Superior temporal gyrus (tissue), 1 donor: Measurements from ENCODE around the gene CSRP1.
A peak's percentile ranks its signal among the peaks of the same experiment; 100 is the strongest.

ENCODE experiments used
- DNase-seq: peaks from one replicate; pipeline ENCODE4 v3.0.0-alpha.2; 2016; ENCODE audit errors: extremely low spot score

The CSRP1 gene

DNA sequence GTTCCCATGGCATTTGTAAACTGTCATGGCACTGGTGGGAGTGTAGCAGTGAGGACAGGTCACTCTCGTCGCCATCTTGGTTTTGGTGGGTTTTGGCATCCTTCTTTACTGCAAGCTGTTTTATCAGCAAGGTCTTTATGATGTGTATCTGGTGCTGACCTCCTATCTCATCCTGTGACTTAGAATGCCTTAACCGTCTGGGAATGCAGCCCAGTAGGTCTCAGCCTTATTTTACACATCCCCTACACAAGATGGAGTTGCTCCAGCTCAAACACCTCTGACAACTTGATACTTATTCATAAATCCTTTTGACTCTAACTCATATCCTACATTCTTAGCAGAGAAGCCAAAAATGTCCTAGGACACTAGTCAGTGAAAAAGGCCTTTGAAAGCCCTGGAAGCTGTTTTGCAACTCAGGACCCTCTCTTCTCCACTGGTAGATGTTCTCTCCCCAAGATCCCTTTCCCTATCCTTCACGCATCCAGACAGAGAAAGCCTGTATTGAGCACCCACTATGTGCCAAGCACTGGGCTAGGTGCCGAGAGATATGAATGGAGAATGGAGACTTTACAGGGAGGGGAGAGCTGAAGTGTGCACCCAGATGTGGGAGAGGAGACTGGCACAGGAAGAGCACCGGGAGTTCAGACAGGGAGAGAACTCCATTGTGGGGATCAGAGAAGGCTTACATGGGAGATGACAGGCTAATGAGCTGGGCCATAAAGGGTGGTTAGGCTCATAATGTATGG is 6.7 kb upstream of the CSRP1 start:
- peak; percentile 61 for DNase-seq

DNA sequence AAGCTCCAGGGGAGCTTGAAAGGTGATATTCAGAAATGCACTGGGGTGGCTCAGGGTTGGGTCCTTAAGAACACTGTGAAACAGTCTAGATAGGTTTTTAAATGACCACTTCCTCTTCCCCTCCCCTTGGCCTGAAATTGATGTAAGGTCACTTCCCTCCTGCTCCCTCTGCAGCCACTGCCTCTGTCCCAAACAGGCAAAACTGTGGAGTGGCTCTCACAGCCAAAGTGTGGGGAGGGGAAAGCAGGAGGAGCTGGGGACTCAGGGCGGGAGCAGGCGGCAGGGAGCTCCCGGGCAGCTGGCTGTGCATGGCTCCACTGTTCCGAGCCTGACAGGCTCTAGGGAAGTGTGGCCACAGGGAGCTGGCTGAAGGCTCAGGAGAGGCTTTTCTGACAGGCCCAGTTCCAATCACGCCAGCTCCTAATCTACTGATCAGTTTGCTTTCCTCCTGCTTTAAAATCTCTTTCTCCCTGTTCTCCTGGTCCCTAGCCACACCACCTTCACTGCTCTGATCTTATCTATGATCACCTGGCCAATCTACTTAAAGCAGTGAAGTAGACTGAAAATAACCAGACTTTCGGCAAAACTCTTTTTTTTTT is 5.1 kb upstream of the CSRP1 start:
- peak; percentile 79 for DNase-seq

DNA sequence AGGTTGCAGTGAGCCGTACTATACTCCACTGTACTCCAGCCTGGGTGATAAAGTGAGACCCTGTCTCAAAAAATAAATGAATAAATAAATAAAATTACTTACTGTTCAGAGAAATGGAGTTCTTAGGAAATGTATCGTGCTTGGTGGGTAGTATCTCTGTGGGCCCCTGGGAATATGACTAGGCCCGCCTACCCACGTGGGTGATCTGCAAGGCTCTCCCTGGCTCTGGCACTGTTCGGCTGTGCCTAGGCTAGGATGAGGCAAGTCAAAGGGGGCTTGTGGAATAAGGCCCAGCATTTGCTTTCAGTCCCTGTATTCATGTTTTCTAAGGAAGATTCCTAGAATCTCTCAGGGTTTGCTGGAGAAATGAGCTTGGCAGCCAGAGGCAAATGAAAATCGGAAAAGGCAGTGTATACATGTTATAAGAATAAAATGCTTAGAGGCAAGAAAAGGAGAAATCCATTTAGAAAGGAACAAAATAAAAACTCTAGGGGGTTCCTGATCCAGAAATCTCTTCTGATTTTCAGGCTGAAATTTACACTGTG is 4.5 kb upstream of the CSRP1 start:
- no peak for DNase-seq

DNA sequence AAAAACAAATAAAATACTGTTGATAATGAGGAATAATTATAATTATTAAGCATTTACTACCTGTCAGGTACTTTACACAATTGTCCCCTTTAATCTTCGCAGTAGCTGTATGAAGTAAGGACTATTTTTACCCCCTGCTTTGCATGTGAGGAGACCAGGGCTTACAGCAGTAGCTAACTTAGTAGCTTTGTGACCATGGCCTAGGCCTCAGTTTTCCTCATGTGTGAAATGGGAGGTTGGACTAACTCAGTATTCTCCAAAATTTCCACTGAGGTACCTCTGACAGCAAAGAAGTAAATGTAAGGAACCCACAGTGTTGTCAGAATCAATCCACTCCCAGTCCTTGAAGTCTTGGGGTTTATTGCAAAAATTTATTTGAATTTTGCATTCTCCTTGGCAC is 3.8 kb upstream of the CSRP1 start:
- no peak for DNase-seq

DNA sequence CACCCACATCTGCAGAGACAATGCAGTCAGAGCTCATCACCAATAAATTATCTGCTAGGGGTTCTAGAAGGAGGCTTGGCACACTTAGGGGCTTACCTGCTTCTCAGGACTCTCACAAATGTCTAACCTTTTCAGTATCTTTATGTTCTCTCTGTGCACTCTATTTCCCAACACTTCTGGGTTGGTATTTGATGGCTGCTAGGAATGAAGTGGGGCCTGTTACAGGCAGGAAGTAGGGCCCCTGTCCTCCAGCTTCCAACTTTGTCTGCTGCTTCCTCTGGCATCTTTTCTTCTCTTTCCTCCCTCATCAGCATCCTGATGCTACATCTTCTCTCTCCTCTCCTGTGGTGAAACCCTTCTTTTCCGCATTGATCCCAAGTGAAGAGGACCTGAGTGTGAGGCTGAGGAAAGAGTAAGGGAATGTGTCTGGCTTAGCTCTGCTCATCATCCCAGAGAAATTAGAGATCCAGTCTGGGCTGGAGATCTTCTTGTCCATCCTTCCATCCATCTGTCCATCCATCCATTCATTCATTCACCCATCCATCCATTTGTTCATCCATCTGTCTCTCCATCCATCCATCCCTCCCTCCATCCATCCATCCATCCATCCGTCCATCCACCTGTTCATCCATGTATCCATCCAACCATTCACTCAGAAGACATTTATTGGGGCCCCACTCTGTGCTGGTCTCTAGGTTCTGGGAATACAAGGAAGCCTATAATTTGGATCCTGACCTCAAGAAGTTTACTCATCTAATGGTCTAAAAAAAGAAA is 2.9 kb upstream of the CSRP1 start:
- DNase-seq: no peak

DNA sequence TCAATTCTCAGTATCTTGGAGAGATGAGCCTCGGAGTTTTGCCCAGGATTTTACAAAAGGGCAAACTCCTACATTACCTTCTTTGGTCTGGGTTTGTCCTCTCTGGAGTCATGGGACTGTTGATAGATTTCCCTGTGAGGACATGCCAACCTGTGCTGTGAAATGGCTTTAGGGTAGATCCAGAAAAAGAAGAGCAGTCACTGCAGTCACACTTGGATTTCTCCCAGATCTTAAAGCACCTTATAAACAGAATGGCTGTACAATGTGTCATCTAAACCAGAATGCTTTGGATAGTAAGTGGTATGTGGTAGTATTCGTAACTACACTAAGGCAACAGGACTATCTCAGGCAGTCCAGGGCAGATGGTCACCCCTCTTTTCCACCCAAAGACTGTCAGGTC is 1.9 kb upstream of the CSRP1 start:
- no peak for DNase-seq

DNA sequence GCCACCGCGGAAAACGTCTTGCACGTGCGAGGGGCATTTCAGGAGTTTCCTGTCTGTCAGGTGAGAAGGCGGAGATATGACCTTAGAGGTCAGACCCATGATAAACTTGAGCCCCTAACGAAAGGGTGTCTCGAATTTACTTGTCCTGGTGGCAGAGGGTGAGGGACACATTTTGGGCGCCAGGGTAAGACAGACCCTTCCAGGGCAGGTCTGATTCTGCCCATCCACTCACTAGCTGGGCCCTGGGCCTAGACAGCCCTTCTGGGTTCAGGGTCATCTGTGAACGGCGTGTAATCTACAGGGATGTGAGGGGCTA is 395 bp upstream of the CSRP1 start:
- DNase-seq: no peak

DNA sequence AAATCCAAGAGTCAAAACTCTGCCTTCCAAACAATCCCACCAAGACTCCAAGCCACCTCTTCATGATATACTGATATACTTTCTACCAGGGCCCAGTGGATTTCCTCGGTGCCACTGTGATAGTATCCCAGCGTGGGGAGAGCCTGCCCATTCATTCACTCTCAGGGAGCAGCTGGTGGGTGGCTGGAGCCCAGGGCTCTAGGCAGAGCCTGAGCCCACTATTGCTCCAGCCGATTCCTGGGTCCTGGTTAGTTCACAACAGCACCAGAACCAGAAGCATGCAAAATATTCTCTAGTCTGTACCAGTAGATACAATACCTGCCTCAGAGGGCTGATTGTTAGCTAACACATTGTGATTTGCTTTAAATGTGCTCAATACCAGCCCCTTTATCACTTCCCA is 831 bp downstream of the CSRP1 start:
- no peak for DNase-seq

DNA sequence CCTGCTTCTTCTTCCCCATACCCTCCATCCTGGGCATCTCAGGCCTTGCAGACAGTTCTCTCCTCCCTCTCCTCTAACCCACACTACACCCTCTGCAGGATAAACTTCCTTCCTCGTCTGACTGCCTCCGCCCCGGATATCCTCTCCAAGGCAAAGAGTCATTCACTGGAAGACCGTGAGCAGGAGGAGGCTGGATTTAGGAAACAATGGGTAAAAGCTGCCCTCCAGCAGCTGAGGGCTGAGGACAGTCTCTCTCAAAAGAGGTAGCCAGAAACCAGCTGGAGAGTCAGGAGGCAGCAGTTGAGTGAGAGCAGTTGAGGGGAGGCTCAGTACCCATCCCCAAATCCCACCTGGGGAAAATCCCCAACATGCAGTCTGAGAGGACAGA is 1.4 kb downstream of the CSRP1 start:
- no peak for DNase-seq

DNA sequence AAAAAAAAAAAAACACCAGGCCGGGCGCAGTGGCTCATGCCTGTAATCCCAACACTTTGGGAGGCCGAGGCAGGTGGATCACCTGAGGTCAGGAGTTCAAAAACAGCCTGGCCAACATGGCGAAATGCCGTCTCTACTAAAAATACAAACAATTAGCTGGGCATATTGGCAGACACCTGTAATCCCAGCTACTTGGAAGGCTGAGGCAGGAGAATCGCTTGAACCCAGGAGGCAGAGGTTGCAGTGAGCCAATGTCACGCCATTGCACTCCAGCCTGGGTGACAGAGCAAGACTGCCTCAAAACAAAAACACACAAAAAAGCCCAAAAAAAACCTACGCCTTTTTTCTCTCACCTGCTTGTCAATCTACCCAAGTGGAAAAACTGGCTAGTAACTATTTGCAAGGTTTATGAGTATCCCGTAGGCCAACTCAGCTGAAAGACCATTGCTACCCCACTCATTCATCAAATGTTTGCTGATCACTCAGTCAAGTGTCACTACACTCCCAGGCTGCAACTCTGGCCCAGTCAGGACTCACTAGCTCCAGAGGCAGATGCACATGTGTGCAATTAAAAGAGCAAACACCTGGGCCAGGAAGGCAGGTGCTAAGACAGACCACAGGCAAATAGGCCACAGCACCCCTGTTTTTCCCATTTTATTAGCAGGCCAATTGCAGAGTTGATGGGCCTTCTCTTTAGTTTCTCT is 2.0 kb downstream of the CSRP1 start:
- no peak for DNase-seq

DNA sequence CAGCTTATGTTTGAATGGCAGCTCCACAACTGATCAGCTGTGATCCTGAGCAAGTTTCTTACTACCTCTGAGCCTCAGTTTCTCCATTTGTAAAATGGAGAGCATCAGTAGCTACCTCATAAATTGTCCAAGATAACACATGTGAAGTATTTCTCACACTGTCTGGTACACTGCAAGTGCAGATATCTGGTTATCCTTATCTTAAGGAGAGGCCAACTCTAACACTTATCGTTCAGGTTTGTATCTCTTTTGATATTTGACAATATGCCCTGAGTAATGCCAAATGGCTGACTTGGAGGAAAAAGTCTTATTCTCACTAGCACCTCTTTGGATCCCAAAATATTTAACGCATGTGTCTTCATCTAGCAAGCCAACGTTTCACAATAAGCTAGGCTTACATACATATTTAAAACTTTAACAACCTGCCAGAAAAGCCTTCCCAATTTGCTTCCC is 2.7 kb downstream of the CSRP1 start:
- DNase-seq: no peak

DNA sequence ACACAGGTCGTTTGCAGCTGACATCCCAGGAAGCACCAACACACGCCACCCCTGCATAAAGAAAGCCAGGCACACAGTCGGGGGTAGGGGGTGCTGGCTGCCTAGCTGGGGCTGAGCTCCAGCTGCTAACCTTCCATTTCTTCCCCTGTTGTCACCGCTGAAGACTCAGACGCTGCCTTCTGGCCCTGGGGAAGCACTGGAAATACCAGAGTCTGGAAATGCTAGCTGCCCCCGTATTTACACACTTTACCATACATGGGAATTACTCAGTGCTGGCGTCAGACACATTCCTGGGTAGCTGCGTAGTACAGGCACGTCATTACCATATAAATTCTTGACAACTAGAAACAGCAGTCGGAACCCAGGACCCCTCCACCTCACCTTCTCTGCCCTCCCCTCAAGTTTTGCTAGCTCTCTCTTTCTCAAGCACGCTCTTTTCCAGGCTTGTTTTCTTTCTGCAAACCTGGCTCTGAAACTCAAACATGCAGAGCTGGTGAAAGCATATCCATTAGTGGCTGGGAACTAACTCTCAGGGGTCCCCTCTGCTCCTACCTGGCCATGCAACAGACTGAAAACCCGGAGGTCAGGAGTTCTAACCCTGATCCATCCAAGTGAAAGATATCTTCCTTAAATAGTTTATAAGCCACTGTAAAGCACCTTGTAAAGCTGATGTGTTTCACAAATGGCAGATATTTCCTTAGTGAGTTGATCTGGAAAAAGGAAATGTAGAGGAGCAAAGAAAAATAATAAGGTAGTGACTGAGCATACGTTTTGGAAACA is 3.3 kb downstream of the CSRP1 start:
- no peak for DNase-seq

DNA sequence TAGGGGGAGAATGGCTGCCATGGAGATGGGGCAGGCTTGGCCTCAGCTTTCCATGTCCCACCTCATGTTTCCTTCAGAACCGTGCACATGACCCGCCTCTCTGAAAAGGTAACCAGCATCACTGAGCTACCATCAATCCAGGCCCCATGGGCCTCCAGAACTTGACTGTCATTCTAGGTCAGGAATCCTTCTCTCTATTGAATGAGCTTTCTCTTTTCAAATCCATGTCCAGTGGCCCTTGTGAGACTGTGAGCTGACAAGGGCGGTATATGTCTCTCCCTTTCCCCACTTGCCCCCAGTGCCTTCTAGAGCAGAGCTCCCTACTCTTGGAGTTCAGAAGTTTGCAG is 4.4 kb downstream of the CSRP1 start:
- DNase-seq: no peak

DNA sequence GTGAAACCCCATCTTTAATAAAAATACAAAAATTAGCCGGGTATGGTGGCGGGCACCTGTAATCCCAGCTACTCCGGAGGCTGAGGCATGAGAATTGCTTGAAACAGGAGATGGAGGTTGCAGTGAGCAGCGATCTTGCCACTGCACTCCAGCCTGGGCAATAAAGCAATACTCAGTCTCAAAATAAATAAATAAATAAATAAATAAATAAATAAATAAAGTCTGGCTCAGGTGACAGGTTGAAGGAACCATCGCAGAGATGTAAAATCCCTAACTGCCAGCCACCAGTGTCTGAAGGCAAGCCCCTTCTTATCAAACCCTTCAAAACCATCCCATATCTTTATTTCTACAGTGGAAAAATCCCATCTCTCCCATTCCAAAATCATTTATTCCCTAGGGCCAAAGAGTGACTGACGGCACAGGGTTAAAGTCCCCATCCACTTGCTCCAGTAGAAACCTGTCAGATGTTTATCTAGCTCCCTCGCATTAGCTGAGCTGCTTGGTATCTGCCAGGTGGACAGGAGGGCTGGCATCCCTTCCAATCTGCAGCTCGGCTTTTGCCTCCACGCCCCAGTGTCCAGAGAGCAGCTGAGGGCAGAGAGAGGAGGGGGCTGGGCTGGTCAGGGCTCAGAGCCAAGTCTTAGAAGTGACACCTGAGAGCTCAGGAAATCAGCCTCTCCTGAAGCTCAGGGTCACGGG is 5.0 kb downstream of the CSRP1 start:
- DNase-seq: no peak

DNA sequence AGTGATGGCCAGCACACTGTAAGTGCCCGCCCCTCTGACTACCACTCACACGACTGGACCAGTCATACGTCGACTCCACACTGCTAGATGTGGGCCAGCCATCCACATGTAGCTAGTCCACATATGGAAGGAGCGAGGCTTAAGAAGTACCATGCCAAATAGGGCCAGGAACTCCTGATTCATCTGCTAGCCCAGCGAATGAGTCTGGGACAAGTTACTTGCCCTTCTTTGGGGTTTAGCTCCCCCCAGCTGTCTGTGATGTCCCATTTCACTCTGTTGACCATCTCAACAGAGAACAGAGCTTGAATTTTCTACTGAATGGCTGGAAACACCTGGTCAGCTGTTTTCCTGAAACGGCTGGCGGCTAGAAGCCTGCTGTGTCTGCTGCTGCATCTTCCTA is 5.8 kb downstream of the CSRP1 start:
- no peak for DNase-seq

DNA sequence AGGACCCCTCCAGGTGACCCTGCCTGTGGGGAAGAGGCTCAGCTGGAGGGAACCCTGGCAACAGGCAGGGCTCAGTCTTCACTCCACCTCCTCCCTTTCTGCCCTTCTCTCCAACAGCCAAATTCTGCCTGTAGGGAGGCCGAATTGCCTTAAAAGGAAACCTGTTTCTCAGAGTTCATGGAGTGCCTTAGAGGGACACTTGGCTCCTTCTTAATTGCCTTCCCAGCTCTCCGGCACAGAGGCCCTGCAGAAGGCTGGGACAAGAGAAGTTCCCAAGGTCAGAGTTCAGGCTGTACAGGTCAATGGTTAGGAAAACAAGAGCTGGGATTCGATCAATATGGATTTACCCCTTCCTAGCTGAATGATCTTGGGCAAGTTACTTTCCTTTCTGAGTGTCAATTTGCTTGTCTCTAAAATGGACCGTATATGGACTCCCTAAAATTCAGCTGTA is 6.2 kb downstream of the CSRP1 start:
- DNase-seq: no peak

DNA sequence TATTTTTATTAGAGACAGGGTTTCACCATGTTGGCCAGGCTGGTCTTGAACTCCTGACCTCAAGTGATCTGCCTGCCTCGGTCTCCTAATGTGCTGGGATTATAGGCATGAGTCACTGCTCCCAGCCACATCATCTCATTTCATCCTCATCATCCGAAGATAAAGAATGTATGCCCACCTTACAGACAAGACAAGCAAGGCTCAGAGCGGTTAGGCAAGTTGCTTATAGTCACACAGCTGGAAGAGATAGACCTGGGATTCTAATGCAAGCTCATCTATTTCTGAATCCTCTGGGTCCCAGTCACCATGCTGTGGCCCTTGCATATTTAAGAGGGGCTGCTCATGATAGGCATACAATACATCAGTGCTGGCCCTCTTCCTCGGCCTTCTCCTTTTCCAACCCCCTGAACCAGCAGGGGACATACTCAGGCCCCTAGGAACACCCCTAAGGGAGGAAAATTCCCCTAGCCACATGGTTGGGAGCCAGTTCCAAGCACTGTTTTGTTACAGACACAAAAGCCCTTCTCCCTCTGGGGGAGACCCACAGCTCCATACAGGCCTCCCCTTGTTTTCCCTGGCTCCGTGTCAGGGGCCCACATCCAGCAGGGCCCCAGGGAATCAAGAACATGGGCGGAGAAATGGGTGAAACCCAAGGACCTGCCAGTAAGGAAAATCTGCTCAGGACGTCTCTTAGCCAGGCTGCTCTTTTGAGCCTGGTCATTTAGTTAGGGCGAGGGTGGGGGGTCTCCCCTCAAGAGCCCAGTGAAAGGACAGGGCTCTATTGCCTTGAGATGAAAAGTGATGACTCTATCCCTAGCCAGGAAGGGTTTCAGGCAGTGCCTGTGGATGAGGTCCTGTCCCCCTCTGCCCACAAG is 6.9 kb downstream of the CSRP1 start:
- peak; percentile 95 for DNase-seq

DNA sequence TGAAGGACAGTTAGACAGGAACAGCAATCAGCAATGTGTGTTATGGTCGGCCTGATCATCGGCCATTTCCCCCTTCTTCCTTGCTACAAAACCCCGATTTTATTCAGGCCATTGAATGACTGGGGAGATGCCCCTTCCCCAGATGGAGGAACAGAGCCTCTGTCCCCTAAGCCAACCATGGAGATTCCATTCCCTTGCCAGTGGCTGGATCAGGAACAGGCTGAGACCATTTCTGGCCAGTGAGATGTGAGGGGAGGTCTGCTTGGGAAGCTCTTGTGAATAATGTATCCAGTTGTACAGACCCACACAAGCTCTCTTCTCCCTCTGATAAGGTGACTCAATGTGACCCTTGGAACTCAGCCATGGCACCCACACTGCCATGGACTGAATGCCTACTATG is 7.7 kb downstream of the CSRP1 start:
- DNase-seq: no peak

DNA sequence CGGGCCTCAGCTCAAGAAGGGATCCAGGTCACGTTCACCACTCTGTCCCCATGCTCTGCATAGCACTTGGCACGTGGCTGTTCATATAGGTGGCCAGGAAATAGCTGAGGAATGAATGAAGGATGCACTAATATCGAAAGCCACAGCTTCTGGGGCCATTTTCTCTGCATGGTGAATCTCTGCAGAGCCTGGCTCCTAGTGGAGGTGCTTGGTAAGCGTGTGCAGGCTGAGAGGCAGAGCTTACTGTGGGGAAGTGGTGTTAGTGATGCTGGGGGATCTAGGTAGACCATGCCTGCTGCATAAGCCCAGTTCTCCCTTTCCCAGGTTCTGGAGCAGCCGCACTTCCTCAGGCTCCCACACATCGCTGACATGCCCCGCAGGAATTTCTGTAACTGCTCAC is 8.3 kb downstream of the CSRP1 start:
- no peak for DNase-seq
